Measurements from ENCODE around the gene PDE4D.

Gene PDE4D

DNA sequence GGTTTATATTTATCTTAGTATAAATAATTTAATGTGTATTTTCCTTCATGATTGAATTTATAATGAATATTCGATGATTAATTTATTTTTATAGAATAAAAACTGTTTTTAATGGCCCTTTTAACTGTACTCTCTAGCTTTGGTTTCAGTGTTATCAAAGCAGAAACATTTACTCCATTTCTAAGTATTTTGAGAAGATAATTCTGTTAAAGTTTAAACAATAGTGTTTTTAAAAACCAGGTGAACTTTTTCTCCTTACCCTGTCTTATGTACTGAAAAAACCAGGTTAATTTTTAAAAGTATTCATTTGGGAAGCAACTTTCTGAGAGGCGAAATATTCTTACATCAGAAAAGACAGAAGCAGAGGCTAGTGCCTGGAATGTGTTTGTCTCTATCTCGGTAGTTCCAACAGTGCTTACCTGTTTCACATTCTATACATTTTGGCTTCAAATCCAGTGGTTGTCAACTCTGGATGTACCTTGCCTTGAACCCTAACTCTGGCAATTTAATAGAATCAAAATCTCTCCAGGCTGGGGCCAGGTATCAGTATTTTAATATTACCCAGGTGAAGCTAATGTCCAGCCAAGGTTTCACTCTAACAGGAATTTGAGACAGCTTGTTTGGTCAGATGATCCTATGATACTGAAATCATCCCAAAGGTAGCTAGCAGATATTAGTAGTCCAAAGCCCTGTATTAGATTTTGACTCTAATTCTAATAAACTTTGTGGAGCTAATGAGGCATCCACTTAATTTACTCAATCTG lies 434.4 kb downstream of the PDE4D start:
- H3K4me1 ChIP-seq: no peaks in the 10 kb centered on the region; the same call in 1 of the 2 replicates
- in situ Hi-C loops (cut with MboI; ENCODE audit: low sequenced_read_pairs): no loop called here
- no peak overlapping the region for H3K4me3 ChIP-seq
- 0 out of 2 replicates have a peak, but pooled peaks cover 2% of the 10 kb centered on the region for H3K27me3 ChIP-seq (ENCODE audit: low read depth)
- H3K9me3 ChIP-seq: no peaks in the 10 kb centered on the region
- DNase-seq (ENCODE audit: low spot score in 2 of 2): no peak
- H3K36me3 ChIP-seq (replicated peaks): no peaks in the 10 kb centered on the region

DNA sequence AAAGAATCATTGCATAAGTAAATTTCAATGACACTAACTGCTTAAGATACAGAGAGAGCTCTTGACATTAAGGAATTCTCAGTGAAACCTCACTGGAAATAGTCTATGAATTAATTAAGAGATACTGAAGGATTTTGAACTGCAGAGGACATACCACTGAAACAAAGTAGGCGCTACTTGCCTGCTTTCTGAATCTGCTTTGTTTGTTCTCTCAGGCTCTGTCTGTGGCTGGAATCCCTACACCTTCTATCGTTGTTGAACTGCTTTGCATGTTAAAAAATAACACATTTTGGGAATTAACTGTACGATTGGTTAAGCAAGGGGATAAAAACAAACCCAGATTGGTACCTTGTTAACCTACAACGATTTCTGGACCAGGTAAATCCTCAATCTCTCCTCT lies 435.2 kb downstream of the PDE4D start:
- in situ Hi-C loops (cut with MboI; ENCODE audit: low sequenced_read_pairs): no loop called here
- H3K36me3 ChIP-seq (replicated peaks): no peaks in the 10 kb centered on the region
- H3K4me3 ChIP-seq: no peak overlapping the region
- H3K4me1 ChIP-seq: no peaks in the 10 kb centered on the region; the same call in 1 of the 2 replicates
- H3K27me3 ChIP-seq (ENCODE audit: low read depth): 0 out of 2 replicates have a peak, but pooled peaks cover 2% of the 10 kb centered on the region
- no peaks in the 10 kb centered on the region for H3K9me3 ChIP-seq
- no peak for DNase-seq (ENCODE audit: low spot score in 2 of 2)

DNA sequence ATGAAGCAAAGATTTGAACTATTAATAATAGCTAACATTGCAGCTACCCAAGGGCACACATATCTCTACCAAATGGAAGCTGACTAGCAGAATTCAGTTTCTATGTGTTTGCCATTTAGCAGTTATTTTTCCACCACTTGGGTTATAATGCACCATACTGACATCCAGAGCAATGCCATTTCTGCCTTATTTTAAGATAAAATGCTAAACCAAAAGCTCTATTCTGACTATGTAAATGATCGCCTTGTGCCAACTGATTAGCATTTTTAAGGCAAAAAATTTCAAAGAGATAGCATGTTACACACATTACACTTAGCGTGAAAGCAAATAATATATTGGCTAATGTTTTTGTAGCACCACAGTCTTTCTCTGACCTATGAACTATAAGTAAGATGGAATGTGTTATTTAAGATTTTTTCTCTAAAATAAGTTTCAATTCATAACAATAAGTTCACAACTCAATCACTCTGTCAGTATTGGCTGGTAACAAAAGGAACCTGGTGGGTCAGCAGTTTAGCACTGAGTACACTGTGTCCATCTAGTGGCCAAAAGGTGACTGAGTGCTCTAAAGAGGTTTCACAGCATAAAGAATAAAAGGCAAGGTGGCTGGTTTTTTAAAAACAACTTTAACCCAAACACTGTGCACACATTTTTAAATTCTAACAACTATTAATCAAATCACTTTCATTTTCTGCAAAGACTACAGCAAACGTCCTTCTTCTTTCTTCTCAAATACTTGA lies 443.5 kb downstream of the PDE4D start:
- Histone ChIP-seq H3K4me1 (no peaks in the 10 kb centered on the region), H3K36me3 (replicated peaks) (no peaks in the 10 kb centered on the region), H3K9me3 (no peaks in the 10 kb centered on the region), H3K27me3 (ENCODE audit: low read depth) (no peaks in the 10 kb centered on the region), H3K4me3 (no peak overlapping the region)
- in situ Hi-C loops (cut with MboI; ENCODE audit: low sequenced_read_pairs): no loop called here
- DNase-seq (ENCODE audit: low spot score in 2 of 2): no peak

DNA sequence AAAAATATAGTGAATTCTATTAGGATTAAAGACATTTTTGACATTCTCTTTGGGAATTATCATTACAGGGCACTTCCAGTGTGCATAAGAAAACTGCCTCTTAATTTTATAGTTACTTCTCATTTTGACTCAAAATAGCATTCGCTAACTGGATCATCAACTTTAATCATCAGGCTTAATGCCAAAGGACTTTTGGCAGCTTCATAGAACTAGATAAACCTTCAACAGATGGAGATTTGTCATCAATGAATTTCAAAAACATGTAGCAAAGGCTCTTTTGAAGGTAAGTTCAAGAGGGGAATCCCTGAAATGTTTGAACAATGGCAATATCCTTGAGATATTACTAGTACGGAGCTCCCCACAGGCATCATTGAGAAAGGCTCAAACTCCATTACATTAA lies 447.2 kb downstream of the PDE4D start:
- H3K36me3 ChIP-seq (replicated peaks): no peaks in the 10 kb centered on the region
- no peaks in the 10 kb centered on the region for H3K27me3 ChIP-seq (ENCODE audit: low read depth)
- in situ Hi-C loops (cut with MboI; ENCODE audit: low sequenced_read_pairs): no loop called here
- no peak overlapping the region for H3K4me3 ChIP-seq
- H3K9me3 ChIP-seq: no peaks in the 10 kb centered on the region
- H3K4me1 ChIP-seq: no peaks in the 10 kb centered on the region
- DNase-seq (ENCODE audit: low spot score in 2 of 2): no peak

DNA sequence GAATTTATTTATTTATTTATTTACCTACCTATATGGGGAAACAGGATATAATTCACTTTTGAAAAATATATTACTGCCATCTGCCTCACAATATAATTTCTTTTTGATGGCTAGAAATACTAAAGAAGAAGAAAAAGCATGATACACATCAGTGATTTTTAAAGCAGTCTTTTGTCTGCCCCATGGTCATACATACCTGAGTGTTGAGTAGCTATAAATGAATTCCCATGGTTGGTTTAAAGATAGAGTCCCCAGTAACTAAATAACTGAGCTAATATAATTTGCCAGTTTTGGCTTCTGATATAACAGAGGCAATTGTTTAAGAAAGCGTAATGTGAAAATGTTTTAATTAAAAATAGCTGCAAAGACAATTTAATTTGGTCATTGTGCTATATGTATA lies 447.8 kb downstream of the PDE4D start:
- H3K27me3 ChIP-seq (ENCODE audit: low read depth): no peaks in the 10 kb centered on the region
- no peak for DNase-seq (ENCODE audit: low spot score in 2 of 2)
- in situ Hi-C loops (cut with MboI; ENCODE audit: low sequenced_read_pairs): no loop called here
- H3K4me1 ChIP-seq: no peaks in the 10 kb centered on the region
- no peaks in the 10 kb centered on the region for H3K9me3 ChIP-seq
- H3K4me3 ChIP-seq: no peak overlapping the region
- no peaks in the 10 kb centered on the region for H3K36me3 ChIP-seq (replicated peaks)

DNA sequence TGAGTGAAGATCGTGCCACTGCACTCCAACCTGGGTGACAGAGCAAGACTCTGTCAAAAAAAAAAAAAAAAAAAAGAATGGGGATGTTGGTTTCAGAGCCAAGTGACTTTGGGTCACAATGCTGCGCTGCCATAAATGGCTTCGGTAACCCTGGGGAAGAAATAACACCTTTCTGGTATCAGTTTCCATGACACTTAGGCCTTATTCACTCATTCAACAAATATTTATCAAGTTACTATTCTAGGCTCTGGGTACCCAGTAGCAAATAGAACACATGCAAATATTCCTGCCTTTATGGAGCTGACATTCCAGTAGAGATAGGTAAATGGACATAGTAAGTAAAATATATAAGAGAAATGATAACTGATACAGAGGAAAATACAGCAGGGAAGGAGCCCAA lies 454.2 kb downstream of the PDE4D start:
- Histone ChIP-seq H3K27me3 (ENCODE audit: low read depth) (no peaks in the 10 kb centered on the region), H3K36me3 (replicated peaks) (no peaks in the 10 kb centered on the region), H3K4me1 (no peaks in the 10 kb centered on the region), H3K9me3 (no peaks in the 10 kb centered on the region), H3K4me3 (no peak overlapping the region)
- in situ Hi-C loops (cut with MboI; ENCODE audit: low sequenced_read_pairs): no loop called here
- no peak for DNase-seq (ENCODE audit: low spot score in 2 of 2)

DNA sequence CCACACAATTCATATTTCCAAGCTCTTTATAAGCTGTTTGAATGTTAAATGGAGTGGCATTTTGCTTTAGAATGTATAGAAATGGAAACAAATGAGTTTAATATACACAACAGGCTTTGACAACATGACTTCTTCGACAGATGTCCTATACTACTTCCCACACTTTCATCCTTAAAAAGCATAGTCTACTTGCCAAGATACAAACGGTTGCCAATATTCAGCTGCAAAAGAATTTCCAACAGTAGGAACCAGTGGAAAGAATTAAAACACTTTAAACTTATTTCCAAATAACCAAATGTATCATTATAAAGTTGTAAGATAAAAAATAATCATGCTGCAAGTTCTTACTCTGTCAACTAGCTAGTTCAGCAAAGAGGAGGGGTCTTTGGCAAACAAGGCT lies 456.4 kb downstream of the PDE4D start:
- H3K9me3 ChIP-seq: no peaks in the 10 kb centered on the region
- no peak for DNase-seq (ENCODE audit: low spot score in 2 of 2)
- H3K36me3 ChIP-seq (replicated peaks): no peaks in the 10 kb centered on the region
- in situ Hi-C loops (cut with MboI; ENCODE audit: low sequenced_read_pairs): no loop called here
- H3K27me3 ChIP-seq (ENCODE audit: low read depth): no peaks in the 10 kb centered on the region
- no peaks in the 10 kb centered on the region for H3K4me1 ChIP-seq
- H3K4me3 ChIP-seq: no peak overlapping the region

DNA sequence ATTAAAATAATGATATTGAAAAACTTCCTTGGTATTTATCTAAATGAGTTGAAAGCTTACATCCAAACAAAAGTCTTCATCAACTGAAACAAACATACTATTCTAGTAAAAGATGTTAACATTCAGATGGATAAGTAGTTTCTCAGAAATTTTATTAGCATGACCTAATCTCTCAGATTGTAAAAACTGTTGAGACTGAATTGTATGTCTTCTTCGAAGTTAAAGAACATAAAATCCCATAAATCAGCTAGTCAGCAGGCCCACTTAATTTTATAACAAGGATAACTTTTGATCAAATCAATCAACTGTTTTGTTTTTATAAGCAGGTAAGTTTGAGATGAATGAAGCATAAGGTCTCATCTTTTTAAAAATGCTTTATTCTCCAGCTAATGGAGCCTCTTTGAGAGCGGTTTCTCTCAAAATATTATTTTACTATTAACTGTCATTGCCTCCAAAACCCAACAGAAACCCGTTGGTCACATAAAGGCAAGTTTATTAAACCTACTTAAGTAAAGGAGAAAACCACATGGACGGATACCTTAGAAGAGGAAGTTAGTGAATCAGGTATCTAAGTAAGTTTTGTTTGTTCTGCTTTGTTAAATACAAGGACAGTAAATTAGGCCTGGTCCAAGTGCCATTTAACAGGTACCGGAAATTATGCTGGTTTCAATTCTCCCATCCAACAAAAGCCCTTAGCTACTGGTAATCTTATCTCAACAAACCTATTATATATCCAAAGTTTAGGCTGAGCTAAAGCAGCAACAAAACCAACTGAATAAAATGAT lies 457.0 kb downstream of the PDE4D start:
- Histone ChIP-seq H3K4me3 (no peak overlapping the region), H3K27me3 (ENCODE audit: low read depth) (no peaks in the 10 kb centered on the region), H3K4me1 (no peaks in the 10 kb centered on the region), H3K9me3 (no peaks in the 10 kb centered on the region), H3K36me3 (replicated peaks) (no peaks in the 10 kb centered on the region)
- in situ Hi-C loops (cut with MboI; ENCODE audit: low sequenced_read_pairs): no loop called here
- no peak for DNase-seq (ENCODE audit: low spot score in 2 of 2)

DNA sequence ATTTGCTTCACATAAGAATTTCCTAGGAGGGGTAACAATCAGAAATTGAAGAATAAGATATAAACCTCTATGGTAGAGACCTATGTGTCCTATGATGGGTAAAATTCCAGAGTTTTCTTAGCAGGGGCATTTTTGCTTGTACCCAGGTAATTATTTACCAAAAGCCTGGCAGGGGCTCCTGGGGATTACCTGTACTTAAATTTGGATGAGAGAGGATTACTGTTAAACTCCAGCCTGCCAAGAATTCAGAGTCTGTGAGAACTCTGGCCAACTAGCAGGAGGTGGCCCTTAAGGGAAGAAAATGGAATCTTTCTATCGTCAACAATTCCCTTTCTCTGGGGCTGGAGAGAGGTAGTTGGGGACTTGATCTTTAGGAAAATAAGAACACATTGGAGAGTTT lies 460.4 kb downstream of the PDE4D start:
- DNase-seq (ENCODE audit: low spot score in 2 of 2): no peak
- in situ Hi-C loops (cut with MboI; ENCODE audit: low sequenced_read_pairs): no loop called here
- H3K4me1 ChIP-seq: no peaks in the 10 kb centered on the region
- no peaks in the 10 kb centered on the region for H3K9me3 ChIP-seq
- no peaks in the 10 kb centered on the region for H3K36me3 ChIP-seq (replicated peaks)
- H3K27me3 ChIP-seq (ENCODE audit: low read depth): no peaks in the 10 kb centered on the region
- H3K4me3 ChIP-seq: no peak overlapping the region

DNA sequence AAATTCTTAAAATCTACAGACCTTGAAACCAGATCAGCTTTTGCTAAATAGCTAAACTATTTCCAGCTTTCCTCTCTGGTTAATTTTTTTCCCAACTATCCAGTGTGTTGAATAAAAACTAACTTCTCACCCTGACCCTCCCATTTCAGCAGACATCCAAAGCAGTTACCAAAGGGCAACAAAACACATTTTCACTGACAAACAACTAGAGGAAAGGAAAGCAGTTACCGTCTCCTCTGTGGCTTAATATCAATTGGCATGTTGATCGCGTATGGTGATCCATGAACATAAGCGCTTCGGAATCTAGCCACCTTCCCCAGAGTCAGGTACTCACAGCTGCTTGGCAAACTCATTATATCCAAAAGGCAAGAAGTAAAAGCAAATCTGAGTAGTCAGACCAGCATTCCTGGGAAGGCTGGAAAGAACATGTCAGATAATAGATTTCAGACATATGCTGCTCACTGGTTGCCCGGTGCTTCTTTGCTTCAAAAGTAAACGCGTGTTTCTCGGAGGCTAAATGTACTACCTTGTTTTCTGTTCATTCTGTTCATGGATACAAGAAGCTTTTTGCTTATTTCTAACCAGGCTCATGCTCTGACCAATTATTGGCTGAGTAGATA lies 463.4 kb downstream of the PDE4D start:
- Histone ChIP-seq H3K4me3 (no peak overlapping the region), H3K27me3 (ENCODE audit: low read depth) (no peaks in the 10 kb centered on the region), H3K9me3 (no peaks in the 10 kb centered on the region), H3K36me3 (replicated peaks) (no peaks in the 10 kb centered on the region), H3K4me1 (no peaks in the 10 kb centered on the region)
- DNase-seq (ENCODE audit: low spot score in 2 of 2): no peak
- in situ Hi-C loops (cut with MboI; ENCODE audit: low sequenced_read_pairs): no loop called here

DNA sequence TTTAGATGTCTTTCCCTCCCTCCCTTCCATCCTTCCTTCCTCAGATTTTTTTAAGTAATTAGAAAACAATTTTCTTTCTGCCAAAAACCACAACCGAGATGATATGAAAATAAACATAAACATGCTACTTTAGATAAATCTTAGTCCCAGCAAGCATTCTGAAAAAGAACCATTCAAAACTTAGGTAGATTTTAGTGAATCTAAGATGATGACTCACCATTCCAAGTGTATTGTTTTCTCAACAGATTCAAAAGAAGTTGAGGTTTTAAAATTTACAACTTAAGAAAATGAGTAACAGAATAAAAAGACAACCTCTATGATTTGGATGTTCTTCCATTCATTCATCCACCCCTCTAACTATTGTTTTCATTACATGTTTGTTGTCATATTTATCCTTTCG lies 465.1 kb downstream of the PDE4D start:
- no peaks in the 10 kb centered on the region for H3K36me3 ChIP-seq (replicated peaks)
- no peak overlapping the region for H3K4me3 ChIP-seq
- H3K4me1 ChIP-seq: no peaks in the 10 kb centered on the region
- H3K27me3 ChIP-seq (ENCODE audit: low read depth): no peaks in the 10 kb centered on the region
- H3K9me3 ChIP-seq: no peaks in the 10 kb centered on the region
- DNase-seq (ENCODE audit: low spot score in 2 of 2): no peak
- in situ Hi-C loops (cut with MboI; ENCODE audit: low sequenced_read_pairs): no loop called here

DNA sequence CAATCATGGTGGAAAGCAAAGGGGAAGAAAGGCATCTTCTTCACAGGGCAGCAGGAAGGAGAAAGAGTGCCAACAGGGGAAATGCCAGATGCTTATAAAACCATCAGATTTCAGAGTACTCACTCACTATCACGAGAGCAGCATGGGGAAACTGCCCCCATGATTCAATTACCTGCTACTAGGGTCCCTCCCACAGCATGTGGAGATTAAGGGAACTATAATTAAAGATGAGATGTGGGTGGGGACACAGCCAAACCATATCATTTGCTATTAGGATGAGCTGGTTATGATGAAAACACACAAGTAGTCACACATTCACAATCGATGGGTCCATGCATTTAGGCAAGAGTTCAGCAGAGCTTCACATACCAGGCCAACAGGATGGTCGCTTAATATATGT lies 469.0 kb downstream of the PDE4D start:
- Histone ChIP-seq H3K9me3 (no peaks in the 10 kb centered on the region), H3K27me3 (ENCODE audit: low read depth) (no peaks in the 10 kb centered on the region), H3K4me1 (no peaks in the 10 kb centered on the region), H3K36me3 (replicated peaks) (no peaks in the 10 kb centered on the region), H3K4me3 (no peak overlapping the region)
- DNase-seq (ENCODE audit: low spot score in 2 of 2): no peak
- in situ Hi-C loops (cut with MboI; ENCODE audit: low sequenced_read_pairs): no loop called here

DNA sequence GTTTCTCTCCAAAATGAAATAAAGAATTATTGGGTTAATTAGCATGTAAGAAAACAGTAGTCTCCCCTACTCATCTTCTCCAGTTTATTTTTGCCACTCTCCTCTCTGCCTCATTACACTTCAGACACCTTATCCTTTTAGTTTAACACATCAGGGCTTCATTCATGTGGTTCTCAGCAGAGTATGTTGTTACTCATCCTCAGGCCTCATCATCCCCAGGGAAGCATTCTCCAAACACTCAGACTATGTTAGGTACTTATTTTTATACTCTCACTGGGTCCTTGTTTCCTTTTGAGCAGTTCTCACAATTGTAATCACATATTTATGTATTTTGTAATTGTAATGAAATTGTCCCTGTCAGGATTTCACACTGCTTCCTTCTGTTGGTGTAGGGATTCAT lies 470.5 kb downstream of the PDE4D start:
- Histone ChIP-seq H3K4me3 (no peak overlapping the region), H3K9me3 (no peaks in the 10 kb centered on the region), H3K4me1 (no peaks in the 10 kb centered on the region), H3K27me3 (ENCODE audit: low read depth) (no peaks in the 10 kb centered on the region), H3K36me3 (replicated peaks) (no peaks in the 10 kb centered on the region)
- DNase-seq (ENCODE audit: low spot score in 2 of 2): no peak
- in situ Hi-C loops (cut with MboI; ENCODE audit: low sequenced_read_pairs): no loop called here

All from HAP-1 (cell line).